Caco-2 (cell line): Measurements from ENCODE around the gene PPP6R3. TPM values are rescaled to one million over a fixed set of nuclear protein-coding genes. Genes with fewer than 3 reads are reported as not detected.
A peak's percentile ranks its signal among the peaks of the same experiment; 100 is the strongest.

Source experiments
- BruUV-seq: library from RNA; stranded (reverse); fragments of 400-500 nt; replicated peaks from 2 replicates; lab custom pipeline; 2021; lab: Mats Ljungman, UMichigan
- CTCF ChIA-PET: fragments of 300-600 bp; sonication (Branson Sonifier 250); formaldehyde crosslinking; loops from one replicate; lab custom pipeline; 2022; ENCODE audit warnings: antibody characterized with exemption; lab: Charles Lee
- POLR2A ChIA-PET: fragments of 300-600 bp; sonication (Branson Sonifier 250); formaldehyde crosslinking; loops from one replicate; lab custom pipeline; 2022; ENCODE audit warnings: antibody characterized with exemption; lab: Charles Lee
- DNase-seq, 2 experiments: peaks; one replicate each; pipeline versions ENCODE4 v3.0.0 to v3.0.0-alpha.2; 2020 to 2022
- H3K27me3 ChIP-seq: replicated peaks from 2 replicates; pipeline ENCODE4 v1.6.0; 2011; ENCODE audit warnings: low read length; ENCODE audit not compliant: control insufficient read depth, insufficient read depth
- H3K36me3 ChIP-seq: 2 replicates; pipeline ENCODE4 v1.5.1; 2011; ENCODE audit warnings: low read length; ENCODE audit not compliant: control insufficient read depth, insufficient read depth
- H3K4me1 ChIP-seq: fragments of 250-450 bp; sonication (Bioruptor Pico); 2 replicates; pipeline ENCODE4 v1.5.1; 2020; ENCODE audit warnings: mild to moderate bottlenecking
- H3K4me3 ChIP-seq: 2 replicates; pipeline ENCODE4 v1.5.1; 2011; ENCODE audit warnings: low read depth, mild to moderate bottlenecking, control low read depth, low read length
- H3K9me3 ChIP-seq: fragments of 250-450 bp; sonication (Bioruptor Pico); 2 replicates; pipeline ENCODE4 v1.5.1; 2020; ENCODE audit warnings: mild to moderate bottlenecking, moderate library complexity
- H3K27ac Mint-ChIP-seq: one replicate; pipeline ENCODE4 v1.8.0; 2022; ENCODE audit warnings: mixed read lengths; ENCODE audit not compliant: unreplicated experiment
- H3K27me3 Mint-ChIP-seq: one replicate; pipeline ENCODE4 v1.8.0; 2022; ENCODE audit warnings: mixed read lengths; ENCODE audit not compliant: insufficient read depth, unreplicated experiment
- H3K36me3 Mint-ChIP-seq: one replicate; pipeline ENCODE4 v1.8.0; 2022; ENCODE audit warnings: mild to moderate bottlenecking, mixed read lengths; ENCODE audit not compliant: insufficient read depth, unreplicated experiment
- H3K4me1 Mint-ChIP-seq: one replicate; pipeline ENCODE4 v1.8.0; 2022; ENCODE audit warnings: low read depth, mixed read lengths; ENCODE audit not compliant: unreplicated experiment
- H3K4me3 Mint-ChIP-seq: one replicate; pipeline ENCODE4 v1.8.0; 2022; ENCODE audit warnings: mild to moderate bottlenecking, moderate library complexity, mixed read lengths; ENCODE audit not compliant: unreplicated experiment
- H3K9me3 Mint-ChIP-seq: one replicate; pipeline ENCODE4 v1.8.0; 2022; ENCODE audit warnings: mixed read lengths; ENCODE audit not compliant: unreplicated experiment
- CTCF ChIP-seq, 2 experiments: fragments of 200-600 bp in 1 of 2; IDR thresholded peaks; 1 replicate in 1 of 2; 2 replicates in 1 of 2; pipeline versions ENCODE4 v1.5.1 to v1.8.0; 2011 to 2022; ENCODE audit warnings: antibody characterized with exemption in 1 of 2, control low read depth in 1 of 2, inconsistent platforms in 1 of 2, low read depth in 1 of 2, low read length in 1 of 2, mild to moderate bottlenecking in 1 of 2, moderate library complexity in 1 of 2; ENCODE audit not compliant: insufficient read depth in 1 of 2, severe bottlenecking in 1 of 2, unreplicated experiment in 1 of 2
- intact Hi-C: fragments of 100-400 bp; cut with micrococcal nuclease; formaldehyde crosslinking; loops from one replicate; pipeline ENCODE4 v1.10.0; 2022; ENCODE audit not compliant: unreplicated experiment
- total RNA-seq: library from RNA; stranded (reverse); gene quantifications from 2 replicates; pipeline ENCODE4 v1.2.3, GENCODE V29; 2022

PPP6R3 gene
- total RNA-seq, 1 experiment from 2014 or later: 276 TPM

DNA sequence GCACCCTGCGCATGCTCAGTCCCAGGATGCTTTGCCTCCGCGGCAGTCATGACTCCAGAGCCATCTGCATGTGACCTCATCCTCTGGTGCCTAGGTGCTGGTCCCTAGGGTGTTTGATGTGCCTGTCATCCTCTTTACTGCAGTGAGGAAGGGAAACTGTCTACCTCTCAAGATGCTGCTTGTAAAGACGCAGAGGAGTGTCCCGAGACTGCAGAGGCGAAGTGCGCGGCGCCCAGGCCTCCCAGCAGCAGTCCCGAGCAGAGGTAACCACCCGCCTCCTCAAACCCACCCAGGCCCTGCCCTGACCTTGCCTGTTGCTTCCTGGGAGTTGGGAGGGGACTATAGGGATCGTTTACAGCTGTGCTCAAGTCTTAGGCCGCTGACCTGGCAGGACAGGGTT lies 149.2 kb downstream of the PPP6R3 start:
- H3K27me3 ChIP-seq: no peaks in the 10 kb centered on the region
- no peaks in the 10 kb centered on the region for H3K4me1 ChIP-seq
- no peak overlapping the region for H3K4me3 ChIP-seq
- no TSS peak for BruUV-seq
- no peaks in the 10 kb centered on the region for H3K4me1 Mint-ChIP-seq
- H3K9me3 ChIP-seq: no peaks in the 10 kb centered on the region
- no peak overlapping the region for H3K27ac Mint-ChIP-seq
- H3K9me3 Mint-ChIP-seq: no peaks in the 10 kb centered on the region
- POLR2A ChIA-PET: interaction anchor here (0.6 kb wide), 1 partner anchor 318 kb away, joined by 12 read pairs; no protein-coding TSS in a partner anchor
- DNase-seq: no peak
- peaks cover 23% of the 10 kb centered on the region for H3K36me3 ChIP-seq
- CTCF ChIA-PET: interaction anchor here (1.5 kb wide), 1 partner anchor 23 kb away, joined by 4 read pairs; no protein-coding TSS in a partner anchor
- H3K36me3 Mint-ChIP-seq: peaks cover 95% of the 10 kb centered on the region
- H3K27me3 Mint-ChIP-seq: no peaks in the 10 kb centered on the region
- intact Hi-C loops: no loop called here
- no peak overlapping the region for H3K4me3 Mint-ChIP-seq
- no peak for TF ChIP-seq CTCF (IDR thresholded peaks at IDR 0.05; ENCODE audit: insufficient read depth in 1 of 2, low read depth in 1 of 2, low read length in 1 of 2, severe bottlenecking in 1 of 2, unreplicated experiment in 1 of 2)

DNA sequence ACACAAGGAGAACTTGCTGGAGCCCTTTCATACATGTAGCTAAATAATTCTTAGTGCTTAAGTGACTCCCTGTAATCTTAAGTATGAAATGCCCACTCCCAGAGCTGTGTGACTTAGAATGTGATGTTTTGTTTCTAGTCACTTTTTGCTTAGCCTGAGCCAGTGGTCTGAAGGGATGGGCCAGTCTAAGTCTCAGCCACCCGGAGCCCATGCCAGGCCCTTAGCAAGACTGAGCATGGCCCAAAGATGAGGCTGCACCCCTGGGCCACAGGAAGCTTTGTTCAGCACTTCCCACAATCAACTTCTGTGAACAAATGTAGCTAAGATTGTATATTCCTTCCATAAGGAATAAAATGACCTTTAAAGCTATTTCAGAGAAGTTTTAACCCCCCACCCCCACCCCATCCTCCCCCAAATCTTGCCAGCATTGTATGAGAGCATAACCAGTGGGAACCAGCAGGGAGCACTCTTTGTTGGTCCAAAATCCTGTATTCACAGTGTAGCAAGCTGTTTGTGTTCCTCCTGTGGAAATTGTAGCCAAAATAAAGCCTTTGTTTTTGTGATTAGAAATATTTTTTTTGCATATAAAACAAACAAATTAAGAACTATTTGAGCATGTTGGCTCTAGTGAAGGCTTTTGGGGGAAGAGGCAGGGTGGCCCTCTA lies 150.0 kb downstream of the PPP6R3 start:
- H3K9me3 ChIP-seq: no peaks in the 10 kb centered on the region
- intact Hi-C loops: no loop called here
- ChIA-PET CTCF (interaction anchor here (0.6 to 1.5 kb wide), 4 partner anchors 22 to 479 kb away, joined by 4 to 11 read pairs (median 4); no protein-coding TSS in a partner anchor), POLR2A (interaction anchor here (0.6 kb wide), 1 partner anchor 319 kb away, joined by 12 read pairs; no protein-coding TSS in a partner anchor)
- BruUV-seq: no TSS peak
- H3K4me1 ChIP-seq: no peaks in the 10 kb centered on the region
- no peaks in the 10 kb centered on the region for H3K4me1 Mint-ChIP-seq
- DNase-seq: no peak
- no peak overlapping the region for H3K27ac Mint-ChIP-seq
- peak; percentile 12 to 49 for TF ChIP-seq CTCF (IDR thresholded peaks at IDR 0.05; ENCODE audit: insufficient read depth in 1 of 2, low read depth in 1 of 2, low read length in 1 of 2, severe bottlenecking in 1 of 2, unreplicated experiment in 1 of 2)
- no peaks in the 10 kb centered on the region for H3K27me3 Mint-ChIP-seq
- peaks cover 95% of the 10 kb centered on the region for H3K36me3 Mint-ChIP-seq
- H3K27me3 ChIP-seq: no peaks in the 10 kb centered on the region
- H3K36me3 ChIP-seq: peaks cover 23% of the 10 kb centered on the region
- no peaks in the 10 kb centered on the region for H3K9me3 Mint-ChIP-seq
- H3K4me3 Mint-ChIP-seq: no peak overlapping the region
- H3K4me3 ChIP-seq: no peak overlapping the region

GRCh38 chr11:68615657-68616056 lies 155.1 kb downstream of the PPP6R3 start:
- Histone ChIP-seq H3K9me3 (no peaks in the 10 kb centered on the region), H3K27me3 (no peaks in the 10 kb centered on the region), H3K36me3 (peaks cover 9% of the 10 kb centered on the region), H3K4me3 (no peak overlapping the region), H3K4me1 (no peaks in the 10 kb centered on the region)
- peak in 1 of 2 experiments; percentile 20 for DNase-seq
- Mint-ChIP-seq H3K27me3 (peaks cover 3% of the 10 kb centered on the region), H3K9me3 (no peaks in the 10 kb centered on the region), H3K4me3 (no peak overlapping the region), H3K4me1 (no peaks in the 10 kb centered on the region), H3K27ac (no peak overlapping the region), H3K36me3 (peaks cover 84% of the 10 kb centered on the region)
- ChIA-PET POLR2A (no interaction called here), CTCF (interaction anchor here (1.0 to 1.2 kb wide), 2 partner anchors 31 to 228 kb away, joined by 3 read pairs; no protein-coding TSS in a partner anchor)
- no TSS peak for BruUV-seq
- no peak for TF ChIP-seq CTCF (IDR thresholded peaks at IDR 0.05; ENCODE audit: insufficient read depth in 1 of 2, low read depth in 1 of 2, low read length in 1 of 2, severe bottlenecking in 1 of 2, unreplicated experiment in 1 of 2)
- intact Hi-C loops: no loop called here
